HG03097 (cell line): ENCODE measurements around the gene LRRC73.
"Not testable (repeated sequence)": the region's sequence is repeated elsewhere in the genome, so short reads cannot be mapped to it uniquely, and the experiment has no call there.

Source experiments
- ATAC-seq: cut with Tn5 transposase; IDR thresholded peaks from one replicate; pipeline ENCODE4 v1.9.1; 2021; ENCODE audit not compliant: unreplicated experiment, low FRiP score

The LRRC73 gene

DNA sequence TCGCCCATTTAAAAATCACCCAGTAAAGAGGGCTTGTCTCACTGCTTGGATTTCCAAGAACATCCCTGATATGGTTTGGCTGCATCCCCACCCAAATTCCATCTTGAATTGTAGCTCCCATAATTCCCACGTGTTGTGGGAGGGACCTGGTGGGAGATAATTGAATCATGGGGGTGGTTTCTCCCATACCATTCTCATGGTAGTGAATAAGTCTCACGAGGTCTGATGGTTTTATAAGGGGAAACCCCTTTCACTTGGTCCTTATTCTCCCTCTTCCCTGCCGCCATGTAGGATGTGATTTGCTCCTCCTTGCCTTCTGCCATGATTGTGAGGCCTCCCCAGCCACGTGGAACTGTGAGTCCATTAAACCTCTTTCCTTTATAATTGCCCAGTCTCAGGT is 42.9 kb downstream of the LRRC73 start:
- not testable (repeated sequence) for ATAC-seq

DNA sequence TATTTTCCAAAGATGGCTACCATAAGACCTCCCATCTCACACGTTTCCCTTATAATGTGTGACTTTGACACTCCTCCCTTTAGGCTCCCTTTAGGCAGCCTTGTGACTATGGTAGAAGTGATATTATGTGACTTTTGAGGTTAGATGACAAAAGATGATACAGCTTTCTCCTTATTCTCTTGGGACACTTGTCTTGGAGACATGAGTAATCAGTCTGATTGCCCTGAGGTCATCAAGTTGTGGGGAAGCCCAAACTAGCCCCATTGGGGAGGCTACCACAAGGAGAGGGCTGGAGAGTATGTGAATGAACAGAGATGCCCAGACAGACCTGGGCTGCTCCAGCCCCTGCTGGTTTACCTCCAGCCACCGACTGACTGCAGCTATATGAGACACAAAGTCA is 44.2 kb downstream of the LRRC73 start:
- ATAC-seq, result no peak

DNA sequence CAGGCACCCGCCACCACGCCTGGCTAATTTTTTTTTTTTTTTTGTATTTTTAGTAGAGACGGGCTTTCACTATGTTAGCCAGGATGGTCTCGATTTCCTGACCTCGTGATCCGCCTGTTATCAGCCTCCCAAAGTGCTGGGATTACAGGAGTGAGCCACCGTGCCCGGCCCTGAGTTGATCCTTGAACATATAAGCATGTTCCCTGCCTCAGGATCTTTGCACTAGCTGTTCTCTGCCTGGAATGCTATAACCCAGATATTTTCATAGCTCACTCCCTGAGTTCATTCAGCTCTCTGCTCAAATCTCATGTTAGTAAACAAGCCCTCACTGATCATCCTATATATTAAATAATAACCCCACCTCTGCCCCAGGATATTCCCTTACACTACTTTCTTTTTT is 45.8 kb downstream of the LRRC73 start:
- ATAC-seq, result no peak

DNA sequence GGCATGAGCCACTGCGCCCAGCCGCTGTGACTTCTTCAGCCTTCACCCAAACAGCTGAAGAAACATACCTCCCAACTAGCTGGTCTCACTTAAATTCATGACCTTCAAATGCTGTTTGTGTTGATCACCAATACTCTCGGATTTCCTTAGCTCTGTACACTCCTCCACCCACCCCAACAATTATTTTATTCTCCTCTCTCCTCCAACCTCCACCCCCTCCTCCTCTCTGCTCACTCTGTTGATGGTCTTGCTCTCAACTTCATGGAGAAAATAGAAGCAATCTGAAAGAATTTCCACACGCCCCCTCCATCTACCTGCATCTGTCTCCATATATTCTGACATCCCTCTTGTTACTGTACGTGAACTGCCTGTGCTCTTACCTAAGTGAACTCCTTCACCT is 48.2 kb downstream of the LRRC73 start:
- no peak for ATAC-seq

DNA sequence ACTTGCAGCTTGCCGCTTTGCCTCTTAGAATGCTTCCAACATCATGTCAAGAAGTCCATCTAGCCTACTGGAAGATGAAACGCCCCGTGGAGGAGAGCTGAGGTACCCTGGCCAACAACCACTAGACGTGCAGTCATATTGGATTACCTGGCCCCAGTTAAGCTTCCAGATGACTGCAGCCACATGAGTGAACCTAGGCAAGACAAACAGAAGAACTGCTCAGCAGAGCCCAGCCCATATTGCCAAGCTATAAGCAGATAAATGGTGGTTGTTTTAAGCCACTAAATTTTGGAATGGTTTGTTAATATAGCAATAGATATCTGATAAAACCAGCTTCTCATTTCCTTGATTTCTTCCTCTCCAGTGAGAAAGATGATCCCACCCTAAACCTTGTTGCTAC is 50.1 kb downstream of the LRRC73 start:
- no peak for ATAC-seq

DNA sequence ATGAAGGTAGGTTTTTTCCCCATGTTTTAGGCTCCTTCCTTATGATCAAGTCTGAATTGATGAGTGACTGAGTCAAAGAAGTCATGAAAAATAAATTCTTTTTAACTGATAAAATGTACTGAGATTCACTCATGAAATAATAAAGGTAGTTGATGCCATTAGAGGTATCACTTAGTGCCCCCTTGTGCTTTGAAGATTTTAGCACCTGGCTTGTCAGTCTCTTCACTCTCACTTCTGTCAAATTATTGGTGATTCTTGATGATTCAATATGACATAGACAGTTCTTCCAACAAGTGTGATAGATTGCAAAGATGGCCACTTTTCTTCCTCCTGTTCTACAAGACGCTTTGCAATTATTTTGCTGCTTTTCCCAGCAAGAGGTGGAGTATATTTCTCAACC is 50.6 kb downstream of the LRRC73 start:
- ATAC-seq, result no peak

DNA sequence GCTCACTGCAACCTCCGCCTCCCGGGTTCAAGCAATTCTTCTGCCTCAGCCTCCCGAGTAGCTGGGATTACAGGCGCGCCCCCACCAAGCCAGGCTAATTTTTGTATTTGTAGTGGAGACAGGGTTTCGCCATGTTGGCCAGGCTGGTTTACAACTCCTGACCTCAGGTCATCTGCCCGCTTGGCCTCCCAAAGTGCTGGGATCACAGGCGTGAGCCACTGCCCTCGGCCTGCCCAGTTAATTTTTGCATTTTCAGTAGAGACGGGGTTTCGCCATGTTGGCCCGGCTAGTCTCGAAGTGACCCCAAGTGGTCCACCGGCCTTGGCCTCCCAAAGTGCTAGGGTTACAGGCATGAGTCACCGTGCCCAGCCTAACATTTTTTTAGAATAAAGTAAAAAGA is 52.0 kb downstream of the LRRC73 start:
- ATAC-seq, result not testable (repeated sequence)

DNA sequence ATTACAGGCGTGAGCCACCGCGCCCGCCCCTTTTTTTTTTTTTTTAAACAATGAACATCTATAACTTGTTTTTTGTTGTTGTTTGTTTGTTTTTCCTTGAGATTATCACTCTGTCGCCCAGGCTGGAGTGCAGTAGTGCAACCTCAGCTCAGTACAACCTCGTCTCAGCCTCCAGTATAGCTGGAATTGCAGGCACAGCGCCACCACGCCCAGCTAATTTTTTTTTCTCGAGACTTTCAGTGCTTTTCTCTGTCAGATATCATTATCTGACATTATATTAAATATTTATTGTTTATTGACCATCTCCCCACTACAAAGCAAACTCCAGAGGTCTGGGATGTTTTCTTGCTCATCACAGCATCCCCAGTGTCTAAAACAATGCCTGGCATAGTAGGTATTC is 52.5 kb downstream of the LRRC73 start:
- ATAC-seq, result no peak
